Peyer's patch (tissue), 4 donors: ENCODE data around the gene COL9A2.

Source experiments
- POLR2A ChIP-seq, 2 donors: fragments of 450-650 bp; IDR thresholded peaks; one replicate each; pipeline ENCODE4 v1.5.1; 2017; ENCODE audit warnings: antibody characterized with exemption in 2 of 2, mild to moderate bottlenecking in 2 of 2, moderate library complexity in 2 of 2
- TF ChIP-seq, protein P1 (sequence below), 6 experiments: fragments of 450-650 bp in 4 of 6; fragments of 200-600 bp in 2 of 6; sonication (generic) in 1 of 6; IDR thresholded peaks; one replicate each; pipeline ENCODE4 v1.5.1; 2017 to 2019; ENCODE audit warnings: antibody characterized with exemption in 6 of 6, mild to moderate bottlenecking in 3 of 6, moderate library complexity in 1 of 6

DNA sequence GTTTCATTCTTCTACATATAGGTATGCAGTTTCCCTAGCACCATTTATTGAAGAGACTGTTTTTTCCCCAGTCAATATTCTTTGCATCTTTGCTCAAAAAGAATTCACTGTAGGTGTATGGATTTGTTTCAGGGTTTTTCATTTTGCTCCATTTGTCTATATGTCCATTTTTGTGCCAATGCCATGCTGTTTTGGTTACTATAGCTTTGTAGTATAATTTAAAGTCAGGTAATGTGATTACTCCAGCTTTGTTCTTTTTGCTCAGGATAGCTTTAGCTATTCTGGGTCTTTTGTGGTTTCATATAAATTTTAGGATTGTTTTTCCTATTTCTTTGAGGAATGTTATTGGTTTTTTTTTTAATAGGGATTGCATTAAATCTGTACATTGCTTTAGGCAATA, 40.5 kb upstream of the COL9A2 start:
- no peak for TF ChIP-seq POLR2A (IDR thresholded peaks at IDR 0.05)
- TF ChIP-seq, protein P1, sequence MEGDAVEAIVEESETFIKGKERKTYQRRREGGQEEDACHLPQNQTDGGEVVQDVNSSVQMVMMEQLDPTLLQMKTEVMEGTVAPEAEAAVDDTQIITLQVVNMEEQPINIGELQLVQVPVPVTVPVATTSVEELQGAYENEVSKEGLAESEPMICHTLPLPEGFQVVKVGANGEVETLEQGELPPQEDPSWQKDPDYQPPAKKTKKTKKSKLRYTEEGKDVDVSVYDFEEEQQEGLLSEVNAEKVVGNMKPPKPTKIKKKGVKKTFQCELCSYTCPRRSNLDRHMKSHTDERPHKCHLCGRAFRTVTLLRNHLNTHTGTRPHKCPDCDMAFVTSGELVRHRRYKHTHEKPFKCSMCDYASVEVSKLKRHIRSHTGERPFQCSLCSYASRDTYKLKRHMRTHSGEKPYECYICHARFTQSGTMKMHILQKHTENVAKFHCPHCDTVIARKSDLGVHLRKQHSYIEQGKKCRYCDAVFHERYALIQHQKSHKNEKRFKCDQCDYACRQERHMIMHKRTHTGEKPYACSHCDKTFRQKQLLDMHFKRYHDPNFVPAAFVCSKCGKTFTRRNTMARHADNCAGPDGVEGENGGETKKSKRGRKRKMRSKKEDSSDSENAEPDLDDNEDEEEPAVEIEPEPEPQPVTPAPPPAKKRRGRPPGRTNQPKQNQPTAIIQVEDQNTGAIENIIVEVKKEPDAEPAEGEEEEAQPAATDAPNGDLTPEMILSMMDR (IDR thresholded peaks at IDR 0.05): no peak
